Measurements from ENCODE around the gene MTFR1L. TPM values are rescaled to one million over a fixed set of nuclear protein-coding genes. Genes with fewer than 3 reads are reported as not detected.

MTFR1L gene
- total RNA-seq, 2 experiments from 2014 or later: 35.3 to 43.4 TPM

GRCh38 chr1:25858906-25859789 lies 39.4 kb downstream of the MTFR1L start, which contains the start of gene AUNIP:
Gene AUNIP, minus strand, starts transcription at chr1:25859457. Its CDS starts 100 bp downstream, at chr1:25859357.
- Histone ChIP-seq H3K9me2 (ENCODE audit: insufficient read depth, low read length) (no peaks in the 10 kb centered on the region), H4K20me1 (ENCODE audit: insufficient read depth, low read length) (no peaks in the 10 kb centered on the region), H3K4me2 (ENCODE audit: low read length) (peak within 1 kb of the TSS; percentile 98), H3K4me3 (ENCODE audit: low read depth, low read length, poor library complexity, severe bottlenecking) (peak within 1 kb of the TSS; percentile 77), H3K4me1 (ENCODE audit: insufficient read depth, low read length, poor library complexity, severe bottlenecking) (peaks cover 16% of the 10 kb centered on the region), H3K36me3 (ENCODE audit: insufficient read depth, low read length) (no peaks in the 10 kb centered on the region), H3K9me3 (ENCODE audit: low read length) (no peaks in the 10 kb centered on the region), H3K79me2 (ENCODE audit: insufficient read depth, low read depth, low read length) (peaks cover 37% of the 10 kb centered on the region; the same call in 1 of the 2 replicates), H3K27ac (ENCODE audit: low read depth, low read length, poor library complexity, severe bottlenecking) (peak within 1 kb of the TSS; percentile 41), H2AFZ (ENCODE audit: low read length) (peak within 1 kb of the TSS; percentile 92)
- intact Hi-C loops (cut with micrococcal nuclease; ENCODE audit: unreplicated experiment): no loop called here
- no TSS peak for BruUV-seq (replicated peaks)
- DNase-seq (ENCODE audit: low spot score): peak; percentile 90
- ChIA-PET CTCF (ENCODE audit: unreplicated experiment) (no interaction called here), POLR2A (no interaction called here)
- TF ChIP-seq EZH2phosphoT487 (IDR thresholded peaks at IDR 0.05; ENCODE audit: borderline replicate concordance, low read depth, low read length) (no peak), CTCF (conservative IDR thresholded peaks at IDR 0.05; ENCODE audit: low read length) (no peak)

GRCh38 chr1:25861316-25862286 lies 41.8 kb downstream of the MTFR1L start:
- no peak overlapping the region for H2AFZ ChIP-seq (ENCODE audit: low read length)
- H3K4me1 ChIP-seq (ENCODE audit: insufficient read depth, low read length, poor library complexity, severe bottlenecking): peaks cover 10% of the 10 kb centered on the region
- H3K9me2 ChIP-seq (ENCODE audit: insufficient read depth, low read length): no peaks in the 10 kb centered on the region
- H3K9me3 ChIP-seq (ENCODE audit: low read length): no peaks in the 10 kb centered on the region
- TF ChIP-seq CTCF (conservative IDR thresholded peaks at IDR 0.05; ENCODE audit: low read length) (no peak), EZH2phosphoT487 (IDR thresholded peaks at IDR 0.05; ENCODE audit: borderline replicate concordance, low read depth, low read length) (no peak)
- intact Hi-C loops (cut with micrococcal nuclease; ENCODE audit: unreplicated experiment): no loop called here
- ChIA-PET CTCF (ENCODE audit: unreplicated experiment) (no interaction called here), POLR2A (interaction anchor here (0.7 kb wide), 1 partner anchor 49 kb away, joined by 3 read pairs; no protein-coding TSS in a partner anchor)
- DNase-seq (ENCODE audit: low spot score): no peak
- no peaks in the 10 kb centered on the region for H4K20me1 ChIP-seq (ENCODE audit: insufficient read depth, low read length)
- no peak overlapping the region for H3K4me3 ChIP-seq (ENCODE audit: low read depth, low read length, poor library complexity, severe bottlenecking)
- H3K36me3 ChIP-seq (ENCODE audit: insufficient read depth, low read length): no peaks in the 10 kb centered on the region
- H3K4me2 ChIP-seq (ENCODE audit: low read length): no peak overlapping the region
- H3K27ac ChIP-seq (ENCODE audit: low read depth, low read length, poor library complexity, severe bottlenecking): no peak overlapping the region
- BruUV-seq (replicated peaks): no TSS peak
- peaks cover 21% of the 10 kb centered on the region; the same call in 1 of the 2 replicates for H3K79me2 ChIP-seq (ENCODE audit: insufficient read depth, low read depth, low read length)

All from OCI-LY7 (cell line).